GM21515 (cell line): ENCODE data around the gene PCNX1.
A peak's percentile ranks its signal among the peaks of the same experiment; 100 is the strongest.
"Not testable (repeated sequence)": the region's sequence is repeated elsewhere in the genome, so short reads cannot be mapped to it uniquely, and the experiment has no call there.

Experiments
- ATAC-seq: cut with Tn5 transposase; IDR thresholded peaks from one replicate; pipeline ENCODE4 v1.9.1; 2021; ENCODE audit not compliant: unreplicated experiment

Gene PCNX1

DNA sequence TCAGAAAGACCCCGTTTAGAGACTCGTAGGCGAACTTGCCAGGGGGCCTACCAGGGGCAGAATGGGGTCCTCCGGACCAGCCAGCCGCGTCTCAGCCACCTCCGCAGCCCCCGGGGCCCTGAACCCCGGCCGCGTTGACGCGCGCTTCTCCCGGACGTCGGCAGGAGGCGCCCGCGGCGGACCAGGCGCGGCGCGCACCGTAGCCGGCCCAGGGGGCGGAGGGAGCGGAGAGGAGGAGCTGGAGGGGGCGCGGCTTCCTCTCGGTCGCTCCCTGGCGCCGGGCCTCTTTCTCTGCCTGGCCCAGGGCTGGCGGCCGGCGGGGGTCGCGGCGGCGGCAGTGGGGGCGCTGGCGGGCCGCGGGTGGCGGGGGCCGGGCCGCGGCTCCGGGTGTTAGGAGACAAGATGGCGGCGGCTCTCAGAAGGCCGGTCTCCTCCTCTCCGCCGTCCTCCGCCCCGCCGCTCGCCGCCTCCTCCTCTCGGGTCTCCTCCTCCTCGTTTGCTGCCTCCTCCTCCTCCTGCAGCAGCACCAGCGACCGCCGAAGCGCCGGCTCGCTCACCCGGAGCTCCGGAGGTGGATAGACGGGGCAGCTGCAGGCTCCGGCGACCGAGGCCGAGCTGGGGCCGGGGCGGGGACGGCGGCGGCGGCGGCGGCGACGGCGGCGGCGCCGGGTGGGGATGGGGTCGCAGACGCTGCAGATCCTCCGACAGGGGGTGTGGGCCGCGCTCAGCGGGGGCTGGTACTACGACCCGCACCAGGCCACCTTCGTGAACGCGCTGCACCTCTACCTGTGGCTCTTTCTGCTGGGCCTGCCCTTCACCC, at the start of gene PCNX1:
PCNX1 (plus strand) TSS at position 284 of the 820 bp plus-strand sequence; CDS start at position 676, 392 bp downstream.
- peak; percentile 72 for ATAC-seq

DNA sequence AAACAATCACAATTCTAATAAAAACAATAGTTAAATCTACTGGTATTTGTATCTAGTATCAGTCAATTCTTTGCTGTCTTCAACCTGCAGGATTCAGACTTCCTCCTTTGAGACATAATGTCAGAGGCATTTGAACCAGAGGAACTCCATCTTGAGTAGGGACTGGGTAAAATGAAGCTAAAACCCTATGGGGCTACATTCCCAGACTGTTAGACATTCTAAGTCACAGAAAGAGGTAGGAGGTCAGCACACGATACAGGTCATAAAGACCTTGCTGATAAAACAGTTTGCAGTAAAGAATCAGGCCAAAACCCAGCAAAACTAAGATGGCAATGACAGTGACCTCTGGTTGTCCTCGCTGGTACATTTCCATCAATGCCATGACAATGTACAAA, 49.8 kb upstream of the PCNX1 start:
- no peak for ATAC-seq

GRCh38 chr14:70858641-70859040, 48.6 kb upstream of the PCNX1 start:
- no peak for ATAC-seq

GRCh38 chr14:70866992-70867391, 40.3 kb upstream of the PCNX1 start:
- not testable (repeated sequence) for ATAC-seq

- no peak for ATAC-seq
Observed at GRCh38 chr14:70871001-70871400, 36.3 kb upstream of the PCNX1 start.

DNA sequence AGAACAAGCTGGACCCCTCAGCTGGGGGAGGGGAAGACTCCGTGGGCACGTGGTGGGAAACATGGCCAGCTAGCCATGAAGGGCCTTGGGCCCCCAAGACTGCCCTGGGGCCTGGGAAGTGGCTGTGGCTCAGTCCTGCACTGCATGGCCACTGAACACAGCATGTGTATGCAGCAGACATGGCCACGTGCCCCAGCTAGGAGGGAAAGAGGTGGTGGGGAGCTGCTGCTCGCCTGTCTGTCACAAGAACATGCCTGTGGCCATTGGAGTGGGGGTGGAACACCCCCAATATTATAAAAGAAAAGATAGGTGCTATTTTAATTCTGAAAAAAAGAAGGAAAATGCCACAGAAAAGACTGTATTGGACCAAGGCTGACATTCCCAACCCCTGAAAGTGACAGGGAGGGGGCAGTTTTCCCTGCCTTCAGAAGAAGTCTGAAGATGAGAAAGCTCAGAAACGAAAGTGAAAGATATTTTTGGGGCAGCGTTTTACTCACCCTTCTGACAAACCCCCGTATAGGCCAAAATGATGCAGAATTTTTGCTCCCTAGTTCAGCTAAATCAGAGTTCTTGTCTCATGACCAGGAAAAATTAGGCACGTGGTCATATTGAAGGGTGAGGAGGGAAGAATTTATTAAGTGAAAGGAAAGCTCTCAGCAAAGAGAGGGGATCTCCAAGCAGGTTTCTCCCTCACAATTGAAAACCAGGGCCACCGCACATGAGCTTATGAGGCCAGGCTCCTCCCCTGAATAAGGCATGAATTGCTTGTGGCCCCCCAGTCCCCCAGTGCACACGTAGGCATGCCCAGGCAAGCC, 35.2 kb upstream of the PCNX1 start:
- ATAC-seq, result no peak

DNA sequence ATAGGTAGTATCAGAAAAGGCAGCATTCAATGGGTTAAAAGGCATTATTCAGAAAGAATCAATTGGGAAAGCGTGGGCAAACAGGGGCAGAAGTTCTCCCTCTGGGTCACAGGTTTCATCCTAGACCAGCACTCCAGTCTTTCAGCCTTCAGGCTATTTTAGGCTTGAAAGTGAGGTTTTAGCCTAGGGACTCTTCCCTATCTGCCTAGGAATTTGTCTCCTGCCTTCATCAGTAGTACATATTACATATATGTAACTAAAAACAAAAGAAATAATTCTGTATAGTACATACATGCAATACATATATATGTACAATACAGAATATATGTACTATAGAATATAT, 34.6 kb upstream of the PCNX1 start:
- no peak for ATAC-seq

- no peak for ATAC-seq
Observed at GRCh38 chr14:70873627-70874026, 33.6 kb upstream of the PCNX1 start.

- ATAC-seq, result not testable (repeated sequence)
Observed at GRCh38 chr14:70875811-70876460, 31.3 kb upstream of the PCNX1 start.

GRCh38 chr14:70879448-70879847, 27.8 kb upstream of the PCNX1 start:
- ATAC-seq, result no peak

- ATAC-seq, result not testable (repeated sequence)
Observed at GRCh38 chr14:70880888-70881287, 26.4 kb upstream of the PCNX1 start.

- ATAC-seq, result peak; percentile 58
Observed at GRCh38 chr14:70881549-70882177, 25.6 kb upstream of the PCNX1 start.

- no peak for ATAC-seq
Observed at GRCh38 chr14:70882776-70883492, 24.3 kb upstream of the PCNX1 start.

DNA sequence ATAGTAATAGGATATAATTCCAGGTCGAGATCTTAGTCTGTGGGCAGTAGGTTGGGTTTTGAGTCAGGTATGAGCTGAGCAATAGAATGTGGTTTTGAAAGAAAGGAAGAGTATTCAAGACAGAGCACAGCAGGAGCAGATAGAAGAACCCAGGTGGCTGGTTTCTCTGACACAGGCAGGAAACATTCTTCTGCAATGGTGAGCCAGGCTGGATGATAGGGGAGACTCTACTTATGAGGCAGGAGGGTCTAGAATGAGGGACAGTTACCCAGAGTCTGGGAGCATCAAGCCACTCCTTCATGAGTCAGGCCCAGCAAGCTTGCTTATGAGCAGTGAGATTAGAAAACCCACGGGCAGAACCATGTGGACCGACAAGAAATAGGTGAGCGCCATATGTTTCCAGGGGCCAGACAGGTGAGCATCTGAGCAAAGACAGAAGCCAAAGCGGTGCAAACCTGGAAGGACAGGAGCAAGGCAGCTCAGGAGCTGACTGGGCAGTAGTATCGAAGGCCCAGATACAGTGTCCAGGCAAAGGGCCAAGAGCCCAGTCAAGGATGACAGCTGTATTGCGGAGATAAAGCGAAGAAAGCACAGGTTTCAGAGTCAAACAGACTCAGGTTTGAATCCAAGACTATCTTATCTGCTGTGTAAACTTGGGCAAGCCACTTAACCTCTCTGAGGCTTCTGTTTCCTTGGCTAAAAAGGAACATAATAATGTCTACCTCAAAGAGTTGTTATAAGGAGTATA, 22.5 kb upstream of the PCNX1 start:
- ATAC-seq, result no peak

GRCh38 chr14:70885343-70886022, 21.8 kb upstream of the PCNX1 start:
- ATAC-seq, result no peak

DNA sequence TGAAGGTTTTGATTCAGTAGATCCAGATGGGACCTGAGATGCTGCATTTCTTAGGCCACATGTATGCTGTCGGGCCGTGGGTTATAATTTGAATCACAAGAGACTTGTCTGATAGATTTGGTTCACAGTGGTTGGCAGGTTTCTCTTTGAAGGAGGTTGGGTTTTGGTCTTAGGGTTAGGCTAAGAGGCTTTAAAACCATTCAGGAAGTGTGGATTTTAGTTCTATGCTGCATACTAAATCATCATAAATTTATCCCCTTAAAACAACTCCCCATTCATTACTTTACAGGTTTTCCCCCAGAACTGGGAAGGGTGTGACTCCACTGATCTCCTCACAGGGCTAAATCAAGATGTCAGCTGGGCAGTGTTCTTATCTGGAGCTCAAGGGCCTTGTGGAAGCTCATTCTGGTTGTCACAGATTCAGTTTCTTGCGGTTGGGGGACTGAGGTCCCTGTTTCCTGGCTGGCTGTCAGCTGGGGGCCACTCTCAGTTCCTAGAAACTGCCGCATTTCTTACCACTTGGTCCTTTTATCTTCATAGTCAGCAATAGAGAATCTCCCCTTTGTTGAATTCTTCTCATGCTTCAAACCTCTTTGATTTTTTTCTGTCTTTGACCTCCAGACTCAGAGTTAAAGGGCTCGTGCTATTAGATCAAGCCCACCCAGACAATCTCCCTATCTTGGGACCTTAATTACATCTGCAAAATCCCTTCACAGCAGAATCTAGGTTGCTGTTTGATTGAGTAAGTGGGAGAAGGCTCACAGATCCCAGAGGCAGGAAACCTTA, 20.6 kb upstream of the PCNX1 start:
- peak; percentile 47 for ATAC-seq

GRCh38 chr14:70887207-70887681, 20.0 kb upstream of the PCNX1 start:
- ATAC-seq, result peak; percentile 38

- ATAC-seq, result no peak
Observed at GRCh38 chr14:70887737-70888499, 19.3 kb upstream of the PCNX1 start.
